GM18870 (cell line): Measurements from ENCODE around the gene CNOT1.
"Not testable (repeated sequence)": the region's sequence is repeated elsewhere in the genome, so short reads cannot be mapped to it uniquely, and the experiment has no call there.

ENCODE experiments used
- ATAC-seq: cut with Tn5 transposase; IDR thresholded peaks from one replicate; pipeline ENCODE4 v1.9.1; 2021; ENCODE audit warnings: moderate library complexity; ENCODE audit not compliant: unreplicated experiment

CNOT1 gene

GRCh38 chr16:58629733-58630640 is at the start of gene CNOT1:
CNOT1 (minus strand) TSS chr16:58629826; CDS start chr16:58599337, 30,489 bp downstream.
- peak; percentile 89 for ATAC-seq

GRCh38 chr16:58678716-58679115 is 49.1 kb upstream of the CNOT1 start:
- no peak for ATAC-seq

GRCh38 chr16:58678269-58678668 is 48.6 kb upstream of the CNOT1 start:
- no peak for ATAC-seq

- ATAC-seq = no peak
These were observed 41.4 kb upstream of the CNOT1 start for GRCh38 chr16:58670946-58671583.

- no peak for ATAC-seq
These were observed 40.6 kb upstream of the CNOT1 start for GRCh38 chr16:58670177-58670576.

- ATAC-seq = no peak
These were observed 35.6 kb upstream of the CNOT1 start for GRCh38 chr16:58665200-58665599.

- ATAC-seq = no peak
These were observed 31.7 kb upstream of the CNOT1 start for GRCh38 chr16:58661199-58661830.

GRCh38 chr16:58659911-58660310 is 30.3 kb upstream of the CNOT1 start:
- not testable (repeated sequence) for ATAC-seq

GRCh38 chr16:58658796-58659211 is 29.2 kb upstream of the CNOT1 start:
- no peak for ATAC-seq

GRCh38 chr16:58656899-58657298 is 27.3 kb upstream of the CNOT1 start:
- ATAC-seq = no peak

- ATAC-seq = no peak
These were observed 25.6 kb upstream of the CNOT1 start for GRCh38 chr16:58655215-58655596.

GRCh38 chr16:58654560-58655214 is 25.1 kb upstream of the CNOT1 start:
- no peak for ATAC-seq

- no peak for ATAC-seq
These were observed 23.1 kb upstream of the CNOT1 start for GRCh38 chr16:58652741-58653140.

- ATAC-seq = no peak
These were observed 22.3 kb upstream of the CNOT1 start for GRCh38 chr16:58651965-58652348.

- ATAC-seq = no peak
These were observed 20.1 kb upstream of the CNOT1 start for GRCh38 chr16:58649707-58650106.

- ATAC-seq = no peak
These were observed 17.5 kb upstream of the CNOT1 start for GRCh38 chr16:58647107-58647506.

- ATAC-seq = no peak
These were observed 15.3 kb upstream of the CNOT1 start for GRCh38 chr16:58644765-58645487.

GRCh38 chr16:58644108-58644507 is 14.5 kb upstream of the CNOT1 start:
- ATAC-seq = no peak

GRCh38 chr16:58640949-58641348 is 11.3 kb upstream of the CNOT1 start:
- ATAC-seq = no peak

- ATAC-seq = no peak
These were observed 10.2 kb upstream of the CNOT1 start for GRCh38 chr16:58639836-58640235.

GRCh38 chr16:58639230-58639629 is 9.6 kb upstream of the CNOT1 start:
- ATAC-seq = no peak
